ENCODE data around the gene FSIP1.

FSIP1 gene

DNA sequence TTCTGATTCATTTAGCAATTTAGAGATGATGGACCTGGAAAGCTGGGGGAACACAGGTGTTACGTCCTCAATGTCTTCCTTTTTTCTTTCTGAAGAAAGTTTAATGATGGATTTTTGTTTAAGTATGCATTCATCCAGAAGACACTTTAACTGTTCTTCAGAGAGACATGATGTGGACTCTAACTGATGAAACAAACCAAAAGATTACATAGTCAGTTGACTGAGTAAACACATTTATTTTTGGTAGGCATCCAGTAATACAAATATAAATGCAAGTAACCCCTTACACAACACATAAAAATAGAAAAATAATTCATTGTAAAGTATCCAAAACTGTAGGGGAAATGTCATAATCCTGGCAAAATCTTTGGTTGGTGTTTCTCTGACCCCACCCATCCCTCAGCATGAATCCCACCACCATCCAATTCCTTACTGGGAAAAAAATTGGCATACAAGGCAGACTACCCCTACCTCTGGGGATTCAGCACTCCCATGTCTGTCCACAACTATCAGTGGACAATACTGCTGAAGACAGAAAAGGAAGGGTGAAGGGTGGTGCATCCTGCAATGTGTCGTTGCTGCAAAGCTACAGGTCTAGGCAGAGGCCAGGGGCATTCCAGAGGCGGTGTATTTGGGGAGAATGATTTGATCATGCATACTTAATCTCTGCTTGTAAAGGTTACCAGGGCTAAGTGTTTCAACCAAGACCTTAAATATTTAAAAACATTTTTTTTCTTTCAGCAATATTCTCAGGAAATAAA is 164.4 kb downstream of the FSIP1 start:
- H3K9me3 ChIP-seq (ENCODE audit: control insufficient read depth in 2 of 2, low read length in 2 of 2) = peaks cover 0 to 2% of the 10 kb centered on the region in 2 donors
- no peaks in the 10 kb centered on the region for H3K36me3 ChIP-seq (ENCODE audit: control insufficient read depth in 2 of 2, insufficient read depth in 2 of 2, low read length in 2 of 2)
- H3K4me3 ChIP-seq (ENCODE audit: low read length in 2 of 2) = no peak overlapping the region

DNA sequence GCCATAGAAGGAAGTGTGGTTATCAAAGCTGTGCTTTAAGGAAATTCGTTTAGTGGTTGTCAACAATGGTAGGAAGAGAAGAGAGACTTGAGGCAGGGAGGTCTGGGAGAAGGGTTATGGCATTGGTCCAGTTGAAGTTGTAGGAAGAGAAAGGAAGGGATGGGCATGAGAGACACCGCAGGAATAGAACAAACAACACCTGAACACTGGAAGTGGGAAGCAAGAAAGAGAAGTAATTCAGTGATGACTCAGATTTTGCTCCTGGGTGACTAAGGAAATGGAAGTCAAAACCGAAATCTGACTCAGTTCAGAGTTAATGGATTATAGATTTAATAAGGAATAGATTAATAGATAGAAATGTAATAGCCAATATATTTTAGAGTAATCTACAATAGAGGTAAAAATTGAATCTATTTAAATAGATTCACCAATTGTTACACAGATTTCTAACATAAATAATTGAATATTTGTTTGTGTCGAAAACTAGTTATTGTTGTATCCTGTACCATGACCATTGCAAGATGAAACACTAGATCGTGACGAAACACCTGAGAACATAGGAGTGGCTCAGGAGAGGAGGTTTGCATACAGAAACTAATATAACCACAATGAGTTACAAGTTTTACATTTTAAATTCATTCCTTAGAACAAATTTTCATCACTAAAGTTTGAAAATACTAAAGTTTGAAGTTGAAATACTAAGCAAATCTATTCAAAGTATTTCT is 165.7 kb downstream of the FSIP1 start:
- Histone ChIP-seq H3K36me3 (ENCODE audit: control insufficient read depth in 2 of 2, insufficient read depth in 2 of 2, low read length in 2 of 2) (no peaks in the 10 kb centered on the region), H3K9me3 (ENCODE audit: control insufficient read depth in 2 of 2, low read length in 2 of 2) (peaks cover 2% of the 10 kb centered on the region in 2 donors), H3K4me1 (ENCODE audit: control insufficient read depth in 2 of 2, insufficient read depth in 2 of 2, low read length in 2 of 2) (peaks cover 8% of the 10 kb centered on the region in 2 donors), H3K27ac (ENCODE audit: low read depth in 2 of 2, low read length in 2 of 2) (no peak overlapping the region), H3K9ac (ENCODE audit: low read depth in 1 of 2, low read length in 2 of 2) (no peak overlapping the region), H3K4me3 (ENCODE audit: low read length in 2 of 2) (no peak overlapping the region), H3K27me3 (ENCODE audit: control insufficient read depth in 2 of 2, insufficient read depth in 2 of 2, low read length in 2 of 2) (no peaks in the 10 kb centered on the region)

More for the DNA sequence above, 164.4 kb downstream of the FSIP1 start:
- Histone ChIP-seq H3K4me1 (ENCODE audit: control insufficient read depth in 2 of 2, insufficient read depth in 2 of 2, low read length in 2 of 2) (peaks cover 9 to 14% of the 10 kb centered on the region in 2 donors), H3K27ac (ENCODE audit: low read depth in 2 of 2, low read length in 2 of 2) (no peak overlapping the region), H3K9ac (ENCODE audit: low read depth in 1 of 2, low read length in 2 of 2) (no peak overlapping the region), H3K27me3 (ENCODE audit: control insufficient read depth in 2 of 2, insufficient read depth in 2 of 2, low read length in 2 of 2) (no peaks in the 10 kb centered on the region)

DNA sequence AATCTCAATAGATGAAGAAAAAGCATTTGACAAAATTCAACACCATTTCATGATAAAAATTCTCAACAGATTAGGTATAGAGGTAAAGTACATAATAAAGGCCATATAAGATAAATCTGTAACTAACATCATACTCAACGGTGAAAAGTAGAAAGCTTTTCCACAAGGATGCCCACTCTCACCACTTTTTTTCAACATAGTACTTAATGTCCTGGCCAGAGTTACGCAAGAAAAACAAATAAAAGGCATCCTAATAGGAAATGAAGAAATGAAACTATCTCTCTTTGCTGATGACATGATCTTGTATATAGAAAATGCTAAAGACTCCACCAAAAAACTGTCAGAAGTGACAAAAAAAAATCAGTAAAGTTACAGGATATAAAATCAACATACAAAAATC is 168.8 kb downstream of the FSIP1 start:
- no peak overlapping the region for H3K27ac ChIP-seq (ENCODE audit: low read depth in 2 of 2, low read length in 2 of 2)
- H3K27me3 ChIP-seq (ENCODE audit: control insufficient read depth in 2 of 2, insufficient read depth in 2 of 2, low read length in 2 of 2) = no peaks in the 10 kb centered on the region
- H3K9ac ChIP-seq (ENCODE audit: low read depth in 1 of 2, low read length in 2 of 2) = no peak overlapping the region
- H3K9me3 ChIP-seq (ENCODE audit: control insufficient read depth in 2 of 2, low read length in 2 of 2) = peaks cover 4 to 6% of the 10 kb centered on the region in 2 donors
- H3K4me3 ChIP-seq (ENCODE audit: low read length in 2 of 2) = no peak overlapping the region
- peaks cover 0 to 7% of the 10 kb centered on the region in 2 donors for H3K4me1 ChIP-seq (ENCODE audit: control insufficient read depth in 2 of 2, insufficient read depth in 2 of 2, low read length in 2 of 2)
- no peaks in the 10 kb centered on the region for H3K36me3 ChIP-seq (ENCODE audit: control insufficient read depth in 2 of 2, insufficient read depth in 2 of 2, low read length in 2 of 2)

DNA sequence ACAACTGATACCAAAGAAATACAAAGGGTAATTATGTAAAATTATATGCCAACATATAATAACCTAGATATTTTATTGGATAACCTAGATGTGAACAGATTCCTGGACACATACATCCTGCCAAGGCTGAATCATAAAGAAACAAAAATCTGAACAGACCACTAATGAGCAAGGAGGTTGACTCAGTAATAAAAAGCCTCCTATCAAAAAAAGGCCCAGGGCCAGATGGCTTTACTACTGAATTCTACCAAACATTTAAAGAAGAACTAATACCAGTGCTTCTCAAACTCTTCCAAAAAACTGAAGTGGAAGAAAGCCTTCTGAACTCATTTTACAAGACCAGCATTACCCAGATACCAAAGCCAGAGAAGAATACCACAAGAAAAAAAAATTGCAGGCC is 169.4 kb downstream of the FSIP1 start:
- Histone ChIP-seq H3K27me3 (ENCODE audit: control insufficient read depth in 2 of 2, insufficient read depth in 2 of 2, low read length in 2 of 2) (no peaks in the 10 kb centered on the region), H3K27ac (ENCODE audit: low read depth in 2 of 2, low read length in 2 of 2) (no peak overlapping the region), H3K9me3 (ENCODE audit: control insufficient read depth in 2 of 2, low read length in 2 of 2) (peaks cover 4 to 6% of the 10 kb centered on the region in 2 donors), H3K4me1 (ENCODE audit: control insufficient read depth in 2 of 2, insufficient read depth in 2 of 2, low read length in 2 of 2) (peaks cover 1 to 7% of the 10 kb centered on the region in 2 donors), H3K4me3 (ENCODE audit: low read length in 2 of 2) (no peak overlapping the region), H3K9ac (ENCODE audit: low read depth in 1 of 2, low read length in 2 of 2) (no peak overlapping the region), H3K36me3 (ENCODE audit: control insufficient read depth in 2 of 2, insufficient read depth in 2 of 2, low read length in 2 of 2) (no peaks in the 10 kb centered on the region)

DNA sequence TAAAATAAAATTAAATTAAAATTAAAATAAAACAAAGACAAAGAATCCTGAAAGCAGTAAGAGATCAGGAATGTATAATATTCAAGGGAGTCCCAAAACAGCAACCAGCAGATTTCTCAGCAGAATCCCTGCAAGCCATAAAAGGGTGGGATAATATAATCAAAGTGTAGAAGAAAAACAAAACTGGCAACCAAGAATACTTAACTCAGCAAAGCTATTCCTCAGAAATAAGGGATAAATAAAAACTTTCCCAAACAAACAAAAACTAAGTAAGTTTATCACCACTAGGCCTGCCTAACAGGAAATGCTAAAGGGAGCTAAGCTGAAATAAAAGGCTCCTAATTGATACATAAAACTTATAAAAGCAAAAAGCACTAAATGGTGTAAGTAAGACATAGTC is 172.0 kb downstream of the FSIP1 start:
- Histone ChIP-seq H3K4me3 (ENCODE audit: low read length in 2 of 2) (no peak overlapping the region), H3K27ac (ENCODE audit: low read depth in 2 of 2, low read length in 2 of 2) (no peak overlapping the region), H3K9me3 (ENCODE audit: control insufficient read depth in 2 of 2, low read length in 2 of 2) (peaks cover 4 to 6% of the 10 kb centered on the region in 2 donors), H3K27me3 (ENCODE audit: control insufficient read depth in 2 of 2, insufficient read depth in 2 of 2, low read length in 2 of 2) (no peaks in the 10 kb centered on the region), H3K36me3 (ENCODE audit: control insufficient read depth in 2 of 2, insufficient read depth in 2 of 2, low read length in 2 of 2) (no peaks in the 10 kb centered on the region), H3K9ac (ENCODE audit: low read depth in 1 of 2, low read length in 2 of 2) (no peak overlapping the region), H3K4me1 (ENCODE audit: control insufficient read depth in 2 of 2, insufficient read depth in 2 of 2, low read length in 2 of 2) (peaks cover 7 to 8% of the 10 kb centered on the region in 2 donors)

DNA sequence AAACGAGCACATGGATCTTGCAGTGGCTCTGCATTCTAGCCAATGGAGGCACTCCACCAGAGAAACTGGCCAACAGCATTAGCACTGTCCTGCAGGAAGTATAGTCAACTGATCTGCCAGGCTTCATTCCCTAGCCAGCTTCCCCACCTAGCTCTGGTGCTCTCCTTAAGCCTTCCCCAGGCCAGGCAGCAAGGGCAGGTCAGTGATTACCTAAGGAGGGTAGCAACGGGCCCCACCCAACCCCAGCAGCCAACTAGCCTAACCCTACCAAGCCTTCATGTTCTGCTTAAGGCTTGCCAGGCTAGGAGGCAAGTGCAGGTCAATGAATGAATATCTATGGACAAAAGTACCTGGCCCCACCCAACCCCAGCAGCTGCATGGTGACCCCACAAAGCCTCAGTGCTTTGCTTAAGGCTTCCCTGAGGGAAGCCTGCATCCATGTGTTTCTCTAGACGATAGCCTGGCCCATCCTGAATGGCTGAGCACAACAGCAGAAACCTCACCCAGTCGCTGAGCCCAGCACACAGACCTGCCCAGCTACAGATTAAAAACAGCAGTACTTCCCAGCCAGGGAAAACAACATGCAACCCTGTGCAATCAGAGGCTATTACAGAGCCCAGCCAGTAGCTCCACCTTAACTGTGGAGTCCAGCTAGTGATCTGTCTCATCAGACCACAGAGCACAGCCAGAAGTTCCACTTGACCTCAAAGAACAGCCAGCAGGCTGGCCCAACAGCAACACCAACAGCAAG is 173.3 kb downstream of the FSIP1 start:
- peak overlapping the region; percentile 34 to 53 for H3K4me3 ChIP-seq (ENCODE audit: low read length in 2 of 2)
- H3K9me3 ChIP-seq (ENCODE audit: control insufficient read depth in 2 of 2, low read length in 2 of 2) = peaks cover 4 to 6% of the 10 kb centered on the region in 2 donors
- peaks cover 7 to 13% of the 10 kb centered on the region in 2 donors for H3K4me1 ChIP-seq (ENCODE audit: control insufficient read depth in 2 of 2, insufficient read depth in 2 of 2, low read length in 2 of 2)
- no peaks in the 10 kb centered on the region for H3K27me3 ChIP-seq (ENCODE audit: control insufficient read depth in 2 of 2, insufficient read depth in 2 of 2, low read length in 2 of 2)
- peak overlapping the region in 1 of 2 donors; percentile 27 for H3K9ac ChIP-seq (ENCODE audit: low read depth in 1 of 2, low read length in 2 of 2)
- H3K36me3 ChIP-seq (ENCODE audit: control insufficient read depth in 2 of 2, insufficient read depth in 2 of 2, low read length in 2 of 2) = no peaks in the 10 kb centered on the region
- H3K27ac ChIP-seq (ENCODE audit: low read depth in 2 of 2, low read length in 2 of 2) = peak overlapping the region; percentile 80 to 82

DNA sequence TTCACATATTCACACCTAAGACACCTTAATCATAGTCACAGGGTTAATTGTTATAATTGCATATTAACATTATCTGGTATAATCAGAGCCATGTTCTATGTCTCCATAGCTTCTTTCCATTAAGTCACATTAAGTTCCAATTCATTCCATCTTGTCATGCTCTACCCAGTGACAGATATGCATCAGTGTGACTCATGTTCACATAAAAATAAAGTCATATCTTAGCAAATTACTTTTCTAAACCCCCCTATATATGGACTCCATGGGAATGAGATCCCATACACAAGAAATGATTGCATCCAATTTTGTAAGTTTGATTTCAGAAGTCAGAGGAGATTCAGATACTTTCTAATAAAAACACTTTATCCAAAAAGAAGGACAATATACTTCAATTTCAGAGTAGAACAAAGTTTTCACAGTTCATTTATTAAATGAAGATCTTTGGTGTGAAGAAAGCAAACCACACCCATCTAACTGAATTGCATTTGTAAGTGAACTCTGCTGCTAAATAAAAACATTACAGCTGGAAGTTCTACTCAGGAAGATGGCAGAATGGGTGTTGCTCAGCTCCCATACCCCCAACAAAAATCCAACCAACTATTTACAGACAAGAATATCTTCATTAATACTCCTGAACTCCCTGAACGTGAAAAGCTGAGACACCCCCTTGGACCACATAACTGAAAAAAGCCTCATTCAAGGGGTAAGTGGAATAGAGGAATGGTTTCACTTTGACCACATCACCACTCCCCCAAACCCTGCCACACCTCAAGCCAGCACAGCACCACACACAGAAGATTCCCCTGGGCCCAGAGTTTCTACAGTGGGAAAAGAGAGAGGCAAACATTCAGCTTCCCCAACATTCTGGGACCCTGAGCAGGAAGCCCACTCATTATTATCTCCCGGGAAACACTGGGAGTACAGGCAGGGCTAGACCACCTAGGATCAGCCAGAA is 174.2 kb downstream of the FSIP1 start:
- Histone ChIP-seq H3K27ac (ENCODE audit: low read depth in 2 of 2, low read length in 2 of 2) (peak overlapping the region; percentile 80 to 82), H3K9ac (ENCODE audit: low read depth in 1 of 2, low read length in 2 of 2) (peak overlapping the region in 1 of 2 donors; percentile 36), H3K36me3 (ENCODE audit: control insufficient read depth in 2 of 2, insufficient read depth in 2 of 2, low read length in 2 of 2) (no peaks in the 10 kb centered on the region), H3K4me1 (ENCODE audit: control insufficient read depth in 2 of 2, insufficient read depth in 2 of 2, low read length in 2 of 2) (peaks cover 7 to 13% of the 10 kb centered on the region in 2 donors), H3K27me3 (ENCODE audit: control insufficient read depth in 2 of 2, insufficient read depth in 2 of 2, low read length in 2 of 2) (no peaks in the 10 kb centered on the region), H3K4me3 (ENCODE audit: low read length in 2 of 2) (peak overlapping the region; percentile 48 to 53), H3K9me3 (ENCODE audit: control insufficient read depth in 2 of 2, low read length in 2 of 2) (peaks cover 4 to 6% of the 10 kb centered on the region in 2 donors)

DNA sequence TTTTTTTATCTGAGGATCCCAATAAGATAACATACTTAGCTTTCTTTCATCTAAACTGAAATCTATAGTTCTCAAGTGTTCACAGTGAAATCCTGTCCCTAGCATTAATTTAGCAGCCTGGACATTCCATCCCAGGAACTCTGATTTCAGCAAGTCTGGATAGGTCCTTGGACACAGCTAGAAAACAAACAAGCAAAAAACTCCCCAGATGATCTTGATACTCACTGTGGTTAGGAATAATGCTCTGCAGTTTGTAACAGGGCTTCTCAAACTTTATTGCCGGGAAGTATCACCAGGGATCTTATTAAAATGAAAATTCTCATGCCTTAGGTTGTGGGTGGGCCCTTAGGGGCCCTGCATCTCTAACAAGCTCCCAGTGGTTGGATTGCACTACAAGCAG is 177.5 kb downstream of the FSIP1 start:
- H3K27me3 ChIP-seq (ENCODE audit: control insufficient read depth in 2 of 2, insufficient read depth in 2 of 2, low read length in 2 of 2) = no peaks in the 10 kb centered on the region
- peaks cover 7 to 13% of the 10 kb centered on the region in 2 donors for H3K4me1 ChIP-seq (ENCODE audit: control insufficient read depth in 2 of 2, insufficient read depth in 2 of 2, low read length in 2 of 2)
- H3K4me3 ChIP-seq (ENCODE audit: low read length in 2 of 2) = no peak overlapping the region
- H3K27ac ChIP-seq (ENCODE audit: low read depth in 2 of 2, low read length in 2 of 2) = no peak overlapping the region
- peaks cover 0 to 4% of the 10 kb centered on the region in 2 donors for H3K9me3 ChIP-seq (ENCODE audit: control insufficient read depth in 2 of 2, low read length in 2 of 2)
- no peaks in the 10 kb centered on the region for H3K36me3 ChIP-seq (ENCODE audit: control insufficient read depth in 2 of 2, insufficient read depth in 2 of 2, low read length in 2 of 2)
- H3K9ac ChIP-seq (ENCODE audit: low read depth in 1 of 2, low read length in 2 of 2) = no peak overlapping the region

DNA sequence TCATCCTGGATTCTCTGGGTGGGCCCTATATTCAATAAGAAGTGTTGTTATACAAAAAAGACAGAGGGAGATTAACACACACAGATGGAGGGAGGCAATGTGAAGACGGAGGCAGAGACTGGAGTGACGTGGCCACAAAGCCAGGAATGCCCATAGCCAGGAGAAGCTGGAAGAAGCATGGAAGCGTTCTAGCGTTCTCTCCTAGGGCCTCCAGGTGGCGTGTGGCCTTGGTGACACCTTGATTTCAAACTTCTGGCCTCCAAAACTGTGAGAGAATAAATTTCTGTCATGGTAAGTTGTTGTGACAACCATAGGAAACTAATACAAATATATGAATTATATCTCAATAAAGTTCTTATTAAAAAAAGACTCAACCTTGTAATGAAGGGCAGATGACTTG is 180.5 kb downstream of the FSIP1 start:
- Histone ChIP-seq H3K27ac (ENCODE audit: low read depth in 2 of 2, low read length in 2 of 2) (no peak overlapping the region), H3K4me3 (ENCODE audit: low read length in 2 of 2) (no peak overlapping the region), H3K4me1 (ENCODE audit: control insufficient read depth in 2 of 2, insufficient read depth in 2 of 2, low read length in 2 of 2) (peaks cover 4 to 32% of the 10 kb centered on the region in 2 donors), H3K9ac (ENCODE audit: low read depth in 1 of 2, low read length in 2 of 2) (no peak overlapping the region), H3K9me3 (ENCODE audit: control insufficient read depth in 2 of 2, low read length in 2 of 2) (no peaks in the 10 kb centered on the region), H3K36me3 (ENCODE audit: control insufficient read depth in 2 of 2, insufficient read depth in 2 of 2, low read length in 2 of 2) (no peaks in the 10 kb centered on the region), H3K27me3 (ENCODE audit: control insufficient read depth in 2 of 2, insufficient read depth in 2 of 2, low read length in 2 of 2) (no peaks in the 10 kb centered on the region)

All from mucosa of rectum (tissue), 2 donors.